GM21529 (cell line): Measurements from ENCODE around the gene ESRRA.

Experiments
- ATAC-seq: cut with Tn5 transposase; IDR thresholded peaks from one replicate; pipeline ENCODE4 v1.9.1; 2021; ENCODE audit not compliant: unreplicated experiment

Gene ESRRA

DNA sequence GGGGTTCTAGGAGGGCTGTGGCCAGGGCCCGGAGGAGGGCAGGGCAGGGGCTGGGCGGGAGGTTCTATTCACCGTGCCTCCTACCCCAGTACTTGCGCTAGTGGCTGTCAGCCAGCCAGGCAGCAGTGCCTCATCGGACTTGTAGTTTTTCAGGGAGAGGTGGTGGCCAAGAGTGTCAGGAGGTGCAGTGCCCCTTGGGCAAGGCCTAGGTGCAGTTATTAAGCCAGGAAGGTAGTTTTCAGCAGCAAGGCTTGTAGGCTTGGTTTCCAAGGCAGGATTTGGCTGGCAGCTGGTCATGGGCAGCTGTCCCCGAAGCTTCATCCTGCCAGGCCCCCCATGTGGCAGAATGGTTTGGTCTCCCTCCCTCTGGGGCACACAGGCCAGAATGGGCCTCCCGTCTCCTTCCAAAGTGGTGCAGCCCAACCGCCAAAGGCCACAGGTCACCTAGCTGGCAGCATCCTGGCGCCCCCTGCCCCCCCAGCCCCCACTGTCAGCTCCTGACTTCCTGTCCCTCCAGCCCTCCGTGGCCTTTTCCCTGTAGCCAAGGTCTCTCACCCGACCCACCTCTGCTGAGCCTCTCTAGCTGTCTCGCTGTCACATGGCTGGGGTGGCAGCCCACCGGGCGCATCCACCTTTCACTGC, 43.2 kb downstream of the ESRRA start:
- no peak for ATAC-seq

- ATAC-seq, result no peak
Observed at GRCh38 chr11:64349025-64349387, 43.7 kb downstream of the ESRRA start.

GRCh38 chr11:64349404-64349803, 44.1 kb downstream of the ESRRA start:
- ATAC-seq, result no peak

- no peak for ATAC-seq
Observed at GRCh38 chr11:64351136-64351631, 45.9 kb downstream of the ESRRA start.

DNA sequence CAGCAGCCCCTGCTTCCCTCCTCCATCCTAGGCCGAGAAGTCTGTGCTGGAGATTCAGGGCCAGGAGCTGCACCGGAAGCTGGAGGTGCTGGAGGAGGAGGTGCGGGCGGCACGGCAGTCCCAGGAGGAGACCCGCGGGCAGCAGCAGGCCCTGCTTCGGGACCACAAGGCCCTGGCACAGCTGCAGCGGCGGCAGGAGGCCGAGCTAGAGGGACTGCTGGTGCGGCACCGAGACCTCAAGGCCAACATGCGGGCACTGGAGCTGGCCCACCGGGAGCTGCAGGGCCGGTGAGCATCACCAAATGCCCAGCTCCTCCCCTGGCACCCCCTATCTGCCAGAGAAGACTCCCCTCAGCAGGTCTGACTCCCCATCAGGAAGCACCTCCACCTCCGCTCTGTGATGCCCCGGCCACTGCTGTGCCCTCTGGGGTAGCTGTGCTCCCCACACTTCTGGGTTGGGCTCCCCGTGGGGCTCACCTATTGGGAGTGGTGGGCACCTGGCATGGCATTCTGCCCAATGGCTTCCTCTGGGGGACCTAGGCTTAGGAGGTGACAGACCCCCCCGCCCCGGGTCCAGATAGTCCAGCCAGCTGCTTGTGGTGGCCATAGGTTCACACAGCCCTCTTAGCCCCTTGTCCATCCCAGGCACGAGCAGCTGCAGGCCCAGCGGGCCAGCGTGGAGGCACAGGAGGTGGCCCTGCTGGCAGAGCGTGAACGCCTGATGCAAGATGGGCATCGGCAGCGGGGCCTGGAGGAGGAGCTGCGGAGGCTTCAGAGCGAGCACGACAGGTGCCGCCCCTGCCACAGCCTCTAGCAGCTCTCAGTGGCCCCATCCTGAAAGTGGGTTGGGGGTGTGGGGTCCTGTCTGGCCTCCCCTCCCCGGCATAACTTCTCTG, 47.0 kb downstream of the ESRRA start:
- no peak for ATAC-seq

- ATAC-seq, result no peak
Observed at GRCh38 chr11:64352995-64353714, 47.8 kb downstream of the ESRRA start.

- no peak for ATAC-seq
Observed at GRCh38 chr11:64353715-64354506, 48.6 kb downstream of the ESRRA start.

- ATAC-seq, result no peak
Observed at GRCh38 chr11:64355078-64355940, 50.0 kb downstream of the ESRRA start.

DNA sequence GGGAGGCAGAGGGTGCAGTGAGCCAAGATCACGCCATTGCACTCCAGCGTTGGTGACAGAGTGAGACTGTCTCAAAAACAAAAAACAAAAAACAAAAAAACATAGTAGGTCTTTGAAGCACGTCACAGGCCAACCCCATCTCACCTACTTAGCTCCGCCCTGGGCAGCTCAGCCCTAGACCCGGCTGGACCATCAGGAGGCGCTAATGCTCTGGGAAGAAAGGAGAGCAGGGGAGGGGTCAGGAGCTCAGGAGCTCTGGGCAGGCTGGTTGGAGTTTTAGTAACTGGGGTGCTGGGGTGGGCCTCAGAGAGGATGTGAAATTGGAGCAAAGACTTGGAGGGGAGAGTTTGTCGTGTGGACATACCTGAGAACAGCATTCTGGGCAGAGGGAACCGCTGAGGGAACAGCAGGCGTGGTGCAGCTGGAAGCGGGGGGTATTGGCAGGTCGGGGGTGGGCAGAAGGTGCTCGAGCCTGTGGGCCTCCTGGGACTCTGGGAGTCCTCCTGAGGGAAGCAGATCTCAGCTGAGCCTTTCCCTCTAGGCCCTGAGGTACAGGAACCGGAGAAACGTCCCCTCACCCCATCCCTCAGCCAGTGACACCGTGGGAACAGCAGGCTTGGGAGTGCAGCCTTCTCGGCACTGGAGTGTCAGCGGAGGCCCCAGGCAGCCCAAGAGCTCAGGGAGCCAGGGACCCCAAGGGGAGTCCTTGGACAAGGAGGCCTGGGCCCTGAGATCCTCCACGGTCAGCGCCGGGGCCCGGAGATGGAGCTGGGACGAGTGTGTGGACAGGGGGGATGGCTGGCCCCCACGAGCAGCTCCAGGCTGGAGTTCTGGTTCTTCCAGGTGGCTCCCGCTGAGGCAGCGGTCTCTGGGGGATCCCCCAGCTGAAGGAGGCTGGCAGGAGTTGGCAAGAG, 51.4 kb downstream of the ESRRA start:
- no peak for ATAC-seq

GRCh38 chr11:64357446-64357845, 52.1 kb downstream of the ESRRA start:
- no peak for ATAC-seq

DNA sequence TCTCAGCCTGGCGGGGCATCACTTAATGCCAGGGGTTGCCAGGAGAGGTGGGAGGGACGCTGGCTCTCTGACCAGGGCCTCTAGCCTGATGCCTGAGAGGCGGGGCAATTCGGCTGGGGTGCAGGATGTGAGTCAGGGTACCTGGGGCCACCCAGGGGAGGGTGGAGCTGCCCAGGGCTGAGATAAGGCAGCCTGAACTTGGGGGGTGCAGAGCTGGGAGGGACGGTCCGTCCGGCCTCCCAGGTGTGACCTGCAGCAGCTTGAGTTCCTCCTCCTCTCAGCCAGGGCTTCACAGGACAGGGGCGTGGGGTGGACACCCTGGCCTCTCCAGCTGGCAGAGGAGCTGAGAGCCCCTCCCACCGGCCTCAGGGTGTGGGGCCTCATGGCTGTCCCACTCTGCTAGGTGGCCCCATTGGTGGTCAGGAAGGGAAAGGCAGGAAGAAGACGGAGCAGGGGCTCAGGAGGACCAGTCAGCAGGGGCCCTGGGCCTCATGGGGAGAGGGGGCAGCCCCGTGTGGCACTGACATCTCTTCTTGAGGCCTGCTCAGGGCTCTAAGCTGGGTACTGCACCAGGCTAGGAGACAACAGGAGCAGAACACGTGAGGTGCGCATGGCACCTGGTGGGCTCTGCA, 52.7 kb downstream of the ESRRA start:
- no peak for ATAC-seq

- ATAC-seq, result no peak
Observed at GRCh38 chr11:64358536-64358906, 53.2 kb downstream of the ESRRA start.

- ATAC-seq, result peak; percentile 60
Observed at GRCh38 chr11:64358907-64359711, 53.8 kb downstream of the ESRRA start, which contains the start of gene RPS6KA4. TSS of gene RPS6KA4 (plus strand) at chr11:64359162. CDS start at chr11:64359236, 74 bp downstream.

DNA sequence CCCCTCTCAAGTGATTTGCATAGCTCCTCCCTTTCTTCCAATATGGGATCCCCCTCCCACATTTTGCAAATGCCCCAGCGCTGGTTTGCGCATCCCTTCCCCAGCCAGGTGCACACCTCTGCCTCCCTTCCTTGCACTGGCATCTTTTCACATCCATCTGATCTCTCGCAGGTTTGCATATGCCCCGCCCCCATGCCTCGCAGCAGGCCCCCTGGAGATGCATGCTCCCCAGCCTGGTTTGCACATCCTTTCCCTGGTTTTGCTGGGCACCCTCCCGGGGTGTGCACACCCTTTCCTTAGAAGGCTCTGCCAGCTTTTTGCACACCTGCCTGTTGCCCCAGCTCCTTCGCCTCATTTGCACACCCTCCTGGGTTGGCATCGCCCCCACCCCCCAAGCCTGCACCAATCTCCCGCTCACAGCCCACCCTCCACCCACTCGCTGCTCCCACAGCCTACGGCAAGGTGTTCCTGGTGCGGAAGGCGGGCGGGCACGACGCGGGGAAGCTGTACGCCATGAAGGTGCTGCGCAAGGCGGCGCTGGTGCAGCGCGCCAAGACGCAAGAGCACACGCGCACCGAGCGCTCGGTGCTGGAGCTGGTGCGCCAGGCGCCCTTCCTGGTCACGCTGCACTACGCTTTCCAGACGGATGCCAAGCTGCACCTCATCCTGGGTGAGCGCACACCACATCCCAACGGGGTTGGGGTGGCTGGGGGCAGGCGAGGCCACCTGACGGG, 54.6 kb downstream of the ESRRA start:
- ATAC-seq, result no peak

GRCh38 chr11:64360448-64360921, 55.2 kb downstream of the ESRRA start:
- ATAC-seq, result no peak

DNA sequence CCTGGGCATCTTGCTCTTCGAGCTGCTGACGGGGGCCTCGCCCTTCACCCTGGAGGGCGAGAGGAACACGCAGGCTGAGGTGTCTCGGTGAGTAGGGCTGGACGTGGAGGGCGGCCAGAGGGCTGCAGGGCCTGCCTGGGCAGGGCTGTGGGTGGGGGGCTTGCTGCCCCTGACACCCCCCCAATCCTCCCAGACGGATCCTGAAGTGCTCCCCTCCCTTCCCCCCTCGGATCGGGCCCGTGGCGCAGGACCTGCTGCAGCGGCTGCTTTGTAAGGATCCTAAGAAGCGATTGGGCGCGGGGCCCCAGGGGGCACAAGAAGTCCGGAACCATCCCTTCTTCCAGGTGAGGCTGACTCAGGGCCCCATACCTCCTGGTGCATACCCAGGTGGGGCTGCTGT, 56.3 kb downstream of the ESRRA start:
- no peak for ATAC-seq

- no peak for ATAC-seq
Observed at GRCh38 chr11:64362339-64362738, 57.0 kb downstream of the ESRRA start.
